Activated gamma-delta T cell treated with Interleukin-2 at 50 U/mL for 16 hours (primary cell): ENCODE results near the gene UBN1.
"Not testable (repeated sequence)": the region's sequence is repeated elsewhere in the genome, so short reads cannot be mapped to it uniquely, and the experiment has no call there.

Source experiments
- DNase-seq: peaks from one replicate; pipeline ENCODE4 v3.0.0-alpha.2; 2020

UBN1 gene

DNA sequence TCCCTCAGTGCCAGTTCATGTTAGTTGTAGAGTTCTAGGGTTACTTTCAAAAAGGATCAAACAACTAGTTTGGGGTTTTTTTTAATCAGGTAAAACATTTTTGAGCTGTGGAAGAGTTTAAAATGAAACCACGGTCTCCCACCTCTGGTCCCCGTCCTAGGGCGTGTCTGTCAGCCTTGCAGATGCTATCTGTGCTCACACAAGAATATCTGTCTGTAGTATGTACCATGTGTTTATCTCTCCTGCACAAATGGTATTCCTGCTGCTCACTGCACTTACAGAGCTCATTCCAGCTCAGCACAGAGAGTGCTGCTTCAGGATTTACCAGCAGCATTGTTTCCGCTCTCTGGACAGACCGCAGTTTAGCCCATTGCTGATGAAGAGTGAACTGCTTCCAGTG, 38.9 kb downstream of the UBN1 start:
- DNase-seq, result no peak

DNA sequence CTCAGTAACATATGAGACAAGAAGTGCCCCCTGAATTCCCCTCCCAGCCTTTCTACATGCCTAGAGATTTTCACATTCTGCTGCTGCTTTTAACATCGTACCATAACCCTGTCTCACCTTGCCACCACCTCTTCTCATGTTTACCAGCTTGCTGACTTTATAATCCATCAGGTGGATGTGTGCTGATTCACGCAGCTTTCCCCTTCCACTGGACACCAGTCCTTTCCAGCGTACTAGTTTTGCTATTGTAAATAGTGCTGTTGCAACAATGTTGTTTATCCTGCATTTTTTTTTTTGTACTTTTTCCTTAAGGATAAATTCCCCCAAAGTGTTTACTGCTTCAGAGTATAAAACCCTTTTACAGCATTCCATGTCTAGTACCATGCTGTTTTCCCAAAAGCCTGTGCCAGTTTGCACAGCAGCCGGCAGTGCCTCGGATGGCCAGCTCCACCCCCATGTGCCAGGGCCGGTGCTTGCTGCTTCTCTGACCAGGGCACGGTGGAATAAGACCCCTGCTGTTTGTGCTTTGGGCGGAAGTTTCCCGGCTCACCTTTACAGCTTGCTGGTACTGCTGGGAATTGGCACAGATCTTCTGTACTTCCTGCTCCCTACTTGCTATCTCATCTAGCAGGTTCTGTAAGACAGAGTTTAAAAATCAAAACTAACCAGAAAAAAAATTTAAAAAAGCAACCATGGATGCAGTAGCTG, 41.3 kb downstream of the UBN1 start:
- DNase-seq, result no peak

DNA sequence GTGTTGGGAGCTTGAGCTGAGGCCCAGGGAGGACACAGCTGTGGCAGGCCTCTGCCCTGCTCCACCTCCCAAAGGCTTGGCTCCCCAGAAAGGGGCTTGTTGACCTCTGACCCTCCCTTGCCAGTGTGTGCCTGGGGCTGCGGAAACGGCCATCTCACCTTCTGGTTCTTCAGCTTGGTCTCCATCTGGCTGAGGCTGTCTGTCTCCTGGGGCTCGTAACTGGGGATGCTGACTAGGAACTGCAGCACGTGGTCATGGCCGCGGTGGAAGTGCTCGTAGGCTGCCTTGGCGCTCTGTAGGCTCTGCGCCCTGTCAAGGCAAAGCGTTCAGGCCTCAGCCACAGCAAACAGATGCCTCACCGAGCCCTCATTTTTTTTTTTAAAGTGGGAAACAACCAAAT, 42.7 kb downstream of the UBN1 start:
- no peak for DNase-seq

DNA sequence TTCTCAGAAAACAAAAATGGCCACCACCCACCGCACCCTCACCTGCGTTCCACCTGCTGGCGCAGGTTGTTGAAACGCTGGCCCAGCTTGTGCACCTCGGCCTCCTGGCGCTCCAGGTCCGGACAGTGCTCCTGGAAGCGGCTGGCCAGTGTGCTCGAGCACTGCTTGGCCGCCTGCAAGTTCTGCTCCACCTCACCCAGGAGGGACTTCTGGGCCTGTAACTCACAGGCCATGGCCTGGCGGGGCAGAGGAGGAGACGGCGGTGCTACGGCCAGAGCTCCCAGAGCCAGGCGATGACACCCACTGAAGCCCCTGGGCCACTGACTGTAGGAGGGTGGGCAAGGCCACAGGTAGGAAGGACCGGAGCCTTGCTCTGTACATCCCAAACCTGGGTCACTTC, 43.4 kb downstream of the UBN1 start:
- no peak for DNase-seq

DNA sequence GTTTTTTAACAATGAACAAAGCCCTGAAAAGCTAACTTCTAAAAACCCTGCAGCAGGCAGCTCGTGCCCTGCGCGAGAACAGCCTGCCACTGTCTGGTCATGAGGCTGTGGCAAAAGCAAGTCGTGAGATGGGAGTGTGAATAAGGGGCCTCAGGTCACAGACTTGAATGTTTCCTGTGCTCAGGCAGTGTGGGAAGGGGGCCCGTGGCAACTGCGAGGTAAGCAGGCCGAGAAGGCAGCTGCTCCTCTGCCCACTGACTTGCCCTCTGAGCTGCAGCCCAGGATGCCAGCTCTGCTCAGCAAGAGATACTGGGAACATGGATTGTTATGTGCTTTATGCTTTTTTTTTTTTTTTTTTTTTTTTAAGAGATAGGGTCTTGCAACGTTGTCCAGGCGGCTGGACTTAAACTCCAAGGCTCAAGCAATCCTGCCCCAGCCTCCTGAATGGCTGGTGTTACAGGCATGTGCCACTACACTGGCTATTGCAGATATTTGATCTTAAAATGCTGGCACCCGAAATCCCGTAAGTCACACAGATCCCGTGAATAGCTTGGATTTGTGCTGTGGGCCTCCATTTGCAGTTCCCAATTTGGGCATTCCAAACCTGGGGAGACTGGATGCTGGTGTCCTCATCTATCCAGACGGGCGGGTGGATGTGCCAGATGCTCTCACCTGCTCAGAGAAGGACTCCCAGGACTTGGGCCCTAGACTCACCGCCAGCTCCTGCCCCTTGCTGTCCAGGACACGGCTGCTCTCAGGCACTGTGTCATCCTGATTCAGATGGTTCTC, 44.0 kb downstream of the UBN1 start:
- no peak for DNase-seq

DNA sequence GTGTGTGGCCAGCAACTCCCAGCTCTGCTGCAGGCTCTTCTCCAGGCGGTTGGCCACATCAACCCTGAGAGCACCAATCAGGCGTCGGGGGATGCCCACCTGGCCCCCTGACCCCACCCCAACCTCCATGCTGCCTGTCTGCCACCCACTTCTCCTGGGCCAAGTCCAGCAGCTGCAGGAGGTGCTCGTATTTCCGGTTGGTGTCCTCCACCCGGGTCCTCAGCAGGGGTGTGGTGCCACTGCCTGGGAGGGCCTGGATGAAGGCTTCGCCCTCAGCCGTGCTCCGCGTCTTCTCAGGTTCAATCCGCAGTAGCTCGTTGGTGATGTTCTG, 44.6 kb downstream of the UBN1 start:
- DNase-seq, result no peak

DNA sequence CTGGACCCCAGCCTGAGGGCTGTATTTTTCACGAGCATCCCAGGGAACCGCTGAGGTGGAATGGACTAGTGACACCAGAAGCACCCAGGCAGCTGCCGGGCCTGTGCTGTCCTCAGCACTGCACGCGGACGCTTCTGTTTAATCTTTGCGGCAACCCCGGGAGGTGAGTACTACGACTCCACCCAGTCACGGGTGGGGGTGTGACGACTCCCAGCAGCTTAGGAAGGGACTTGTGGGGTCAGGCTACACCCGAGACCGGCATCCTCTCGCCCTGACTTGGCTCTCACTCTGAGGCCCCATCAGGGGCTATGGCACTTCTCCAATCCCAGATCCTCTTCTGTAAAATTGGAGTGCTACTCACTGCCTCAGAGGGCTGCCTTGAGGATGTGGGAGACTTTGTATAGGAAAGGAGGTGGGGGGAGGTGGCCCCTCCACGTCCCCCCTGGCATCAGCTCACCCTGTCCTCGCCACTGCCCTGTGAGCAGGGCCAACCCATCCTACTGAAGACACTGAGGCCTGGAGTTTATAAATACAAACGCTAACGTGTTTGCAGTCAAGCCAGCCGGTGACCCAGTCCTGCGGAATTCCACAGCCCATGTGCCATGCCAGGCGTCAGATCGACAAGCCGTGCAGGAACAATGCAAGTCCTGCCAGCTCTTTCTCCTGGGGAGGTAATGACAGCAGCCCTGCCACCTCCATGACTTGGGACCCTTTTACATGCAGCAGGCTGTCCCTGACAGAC, 45.3 kb downstream of the UBN1 start:
- no peak for DNase-seq

DNA sequence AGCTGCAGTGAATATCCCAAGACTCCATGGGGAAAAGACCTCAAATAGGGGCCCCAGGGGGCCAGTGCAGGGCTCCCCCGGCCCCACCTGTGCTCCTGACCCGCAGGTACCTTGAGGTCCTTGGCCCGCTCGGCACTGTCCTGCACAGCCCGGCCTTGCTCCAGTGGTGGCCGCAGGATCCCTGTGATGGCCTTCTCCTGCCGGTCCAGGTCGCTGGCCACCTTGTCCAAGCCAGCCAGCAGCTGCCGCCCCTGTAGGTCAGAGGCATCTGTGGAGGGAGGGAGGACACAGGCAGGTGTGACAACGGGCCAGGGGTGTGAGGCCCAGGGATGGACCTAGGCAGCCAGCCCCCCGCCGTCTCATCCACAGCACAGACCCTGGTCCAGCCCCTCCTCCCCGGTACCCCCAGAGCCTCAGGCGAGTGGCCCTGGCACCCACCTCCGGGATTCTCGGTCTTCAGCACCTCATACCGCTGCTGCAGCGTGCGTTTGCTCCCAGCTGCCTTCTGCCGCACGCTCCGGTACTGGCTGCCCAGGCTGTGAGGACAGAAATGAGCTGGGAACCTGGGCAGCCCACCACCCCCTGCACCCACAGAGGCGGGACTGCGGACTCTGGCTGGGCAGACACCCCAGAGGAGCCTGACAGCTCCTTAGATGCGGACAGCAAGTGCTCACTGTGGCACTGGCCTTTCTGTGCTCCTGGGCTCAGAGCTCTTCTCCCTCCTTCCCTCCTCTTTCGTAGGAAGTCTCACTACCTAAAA, 46.0 kb downstream of the UBN1 start:
- no peak for DNase-seq

DNA sequence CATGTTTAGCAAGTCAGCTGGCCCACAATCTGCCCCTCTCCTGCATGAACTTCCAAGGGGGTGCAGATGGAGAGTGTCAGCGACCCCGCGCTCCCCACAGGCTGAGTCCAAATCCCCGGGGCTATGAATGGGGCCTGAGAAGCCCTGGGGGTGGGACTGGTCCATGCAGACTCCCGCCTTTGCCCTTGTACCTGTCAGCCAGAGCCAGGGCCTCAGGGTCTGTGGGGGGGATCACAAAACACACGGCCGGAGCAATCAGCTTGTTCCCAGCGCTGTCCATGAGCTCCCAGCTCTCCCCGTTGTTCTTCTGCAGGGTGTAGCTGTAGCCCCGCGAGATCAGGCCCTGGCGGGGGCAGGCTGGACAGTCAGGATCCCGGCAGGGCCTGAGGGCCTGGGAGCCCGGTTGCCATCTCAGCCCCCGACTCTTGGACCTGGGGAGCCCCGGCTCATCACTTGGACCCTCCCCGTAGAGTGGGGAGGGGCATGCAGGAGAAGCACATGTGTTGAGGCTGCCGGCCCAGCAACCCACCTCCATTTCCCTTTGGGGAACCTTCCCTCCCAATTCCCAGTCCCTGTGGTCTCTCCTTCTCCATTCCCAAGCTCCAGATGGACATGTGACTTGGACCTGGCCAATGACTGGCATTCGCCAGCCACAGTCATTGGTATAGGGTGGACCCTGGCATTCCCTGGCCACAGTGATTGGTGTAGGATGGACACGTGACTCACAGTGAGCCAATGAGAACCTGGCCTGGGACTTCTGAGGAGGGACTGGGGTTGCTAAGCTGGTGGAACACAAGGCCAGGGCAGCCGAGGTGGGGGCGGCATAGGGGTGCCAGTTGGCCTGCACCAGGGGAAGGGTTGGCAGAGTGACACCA, 47.2 kb downstream of the UBN1 start:
- no peak for DNase-seq

DNA sequence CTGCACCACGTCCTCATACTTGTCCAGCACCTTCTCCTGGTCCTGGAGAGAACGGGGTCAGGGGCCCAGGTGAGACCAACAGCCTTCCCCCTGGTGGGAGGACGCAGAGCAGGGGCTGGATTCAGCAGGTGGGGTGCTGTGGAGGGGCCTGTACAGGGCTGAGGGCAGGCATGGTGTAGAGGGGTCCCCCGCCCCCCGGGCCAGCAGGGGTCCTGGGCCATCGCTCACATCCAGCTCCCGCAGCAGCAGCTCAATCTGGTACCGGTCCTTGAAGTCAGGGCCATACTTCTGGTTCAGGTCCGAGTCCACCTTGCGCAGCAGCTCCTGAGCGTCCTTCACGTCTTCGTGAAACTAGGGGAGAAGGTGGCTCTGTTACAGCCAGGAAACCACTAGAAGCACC, 48.1 kb downstream of the UBN1 start:
- DNase-seq, result no peak

DNA sequence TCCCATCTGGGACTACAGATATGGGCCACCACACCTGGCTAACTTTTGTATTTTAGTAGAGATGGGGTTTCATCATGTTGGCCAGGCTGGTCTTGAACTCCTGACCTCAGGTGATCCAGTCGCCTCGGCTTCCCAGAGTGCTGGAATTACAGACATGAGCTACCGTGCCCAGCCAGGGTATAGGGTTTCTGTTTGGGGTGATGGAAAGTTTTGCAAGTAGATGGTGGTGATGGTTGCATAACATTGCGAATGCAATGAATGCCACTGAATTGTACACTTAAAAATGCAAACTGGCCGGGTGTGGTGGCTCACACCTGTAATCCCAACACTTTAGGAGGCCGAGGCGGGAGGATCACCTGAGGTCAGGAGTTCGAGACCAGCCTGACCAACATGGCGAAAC, 49.5 kb downstream of the UBN1 start:
- DNase-seq, result not testable (repeated sequence)

DNA sequence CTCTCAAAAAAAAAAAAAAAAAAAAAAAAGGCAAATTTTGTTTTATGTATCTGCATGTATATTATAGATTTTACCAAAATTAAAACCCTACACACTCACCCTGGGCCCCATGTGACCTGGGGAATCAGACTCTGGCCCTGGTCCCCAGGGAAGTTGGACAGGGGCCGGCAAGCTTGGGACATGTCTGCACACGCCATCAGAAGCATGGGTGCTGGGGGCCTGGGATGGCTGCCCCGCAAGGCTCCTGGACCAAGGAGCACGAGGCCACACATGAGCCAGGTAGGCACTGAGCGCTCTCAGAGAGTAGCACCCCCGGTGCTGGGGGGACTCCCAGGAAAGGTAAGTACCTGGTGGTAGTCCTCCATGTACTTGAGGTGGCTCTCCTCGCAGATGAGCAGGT, 50.0 kb downstream of the UBN1 start:
- no peak for DNase-seq

DNA sequence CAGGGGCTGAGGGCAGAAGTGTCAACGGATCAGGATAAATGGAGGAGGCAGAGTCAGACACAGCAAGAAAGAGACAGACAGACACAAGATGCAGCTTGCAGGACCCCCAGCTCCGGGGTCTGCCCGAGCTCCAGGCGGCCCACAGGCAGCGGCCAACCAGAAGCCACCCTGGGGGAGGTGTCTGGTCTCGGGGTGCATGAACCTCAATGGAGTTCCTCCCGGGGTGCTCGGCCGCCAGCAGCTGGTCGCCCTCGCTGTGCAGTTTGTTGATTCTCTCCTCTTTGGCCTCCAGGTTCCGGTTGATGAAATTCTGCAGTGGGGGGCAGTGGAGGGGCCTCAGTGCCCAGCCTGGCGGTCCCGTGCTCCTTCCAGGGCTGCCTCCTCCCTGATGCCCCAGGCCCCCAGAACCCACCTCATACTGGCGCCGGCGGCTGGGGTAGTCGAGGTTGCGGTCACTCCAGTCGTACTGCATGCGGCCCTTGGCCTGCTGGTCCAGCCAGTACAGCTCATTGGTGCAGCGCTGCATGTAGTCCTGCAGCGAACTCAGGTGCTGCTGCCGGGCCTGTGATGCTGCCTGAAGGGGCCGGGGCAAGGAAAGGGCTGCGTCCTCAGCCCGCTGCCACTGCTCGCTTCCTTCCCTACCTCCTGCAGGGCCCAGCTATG, 51.7 kb downstream of the UBN1 start:
- DNase-seq, result no peak

DNA sequence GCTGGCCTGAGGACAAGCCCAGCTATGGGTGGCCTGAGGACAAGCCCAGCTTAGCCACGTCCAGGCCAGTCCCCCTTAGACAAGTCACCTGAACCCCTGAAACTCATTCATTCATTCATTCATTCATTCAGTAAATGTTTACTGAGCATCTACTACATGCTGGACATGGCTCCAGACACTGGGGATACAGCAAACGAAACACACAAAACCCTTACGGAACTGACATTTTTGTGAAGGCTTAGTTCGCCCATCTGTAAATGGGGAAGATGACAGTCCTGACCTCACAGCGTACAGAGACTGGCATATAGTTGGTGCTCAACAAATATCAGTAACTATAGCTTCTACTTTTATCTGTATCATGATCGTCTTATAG, 52.2 kb downstream of the UBN1 start:
- DNase-seq, result no peak

DNA sequence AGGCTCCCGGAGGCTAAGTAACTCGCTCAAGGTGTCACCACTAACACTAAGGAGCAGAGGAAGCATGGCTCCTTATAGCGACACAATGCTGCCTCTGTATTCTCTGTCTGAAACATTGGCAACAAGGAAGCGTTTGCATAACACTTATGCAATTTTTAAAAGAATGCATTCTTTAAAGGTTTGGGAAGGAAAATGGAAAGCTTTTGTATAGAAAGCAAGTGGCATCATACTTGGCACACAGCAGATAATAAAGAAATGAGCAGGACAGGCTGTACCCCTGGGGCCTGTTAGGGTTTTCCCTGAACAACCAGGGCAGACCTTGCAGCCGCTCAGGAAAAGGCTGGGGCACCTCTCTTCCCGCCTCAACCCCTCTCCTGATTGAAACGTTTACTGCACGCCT, 52.8 kb downstream of the UBN1 start:
- DNase-seq, result no peak

DNA sequence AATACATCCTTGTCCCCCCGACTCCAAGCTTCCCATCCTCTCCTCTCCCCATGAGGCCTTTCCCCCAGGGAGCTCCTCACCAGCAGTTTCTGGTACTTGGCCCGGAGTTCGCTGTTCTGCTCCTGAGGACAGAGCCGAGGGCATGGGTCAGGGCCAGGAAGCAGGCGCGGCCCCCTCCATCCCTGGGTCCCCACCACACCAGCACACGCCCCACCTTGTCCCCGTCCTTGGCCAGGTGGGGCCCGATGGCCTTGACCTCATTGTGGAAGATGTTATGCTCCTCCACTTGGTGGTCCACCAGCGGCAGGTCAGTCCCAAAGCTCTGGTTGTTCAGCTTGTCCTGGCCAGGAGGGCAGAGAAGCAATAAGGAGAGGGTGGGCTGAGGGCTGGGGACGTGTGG, 53.5 kb downstream of the UBN1 start:
- DNase-seq, result no peak

DNA sequence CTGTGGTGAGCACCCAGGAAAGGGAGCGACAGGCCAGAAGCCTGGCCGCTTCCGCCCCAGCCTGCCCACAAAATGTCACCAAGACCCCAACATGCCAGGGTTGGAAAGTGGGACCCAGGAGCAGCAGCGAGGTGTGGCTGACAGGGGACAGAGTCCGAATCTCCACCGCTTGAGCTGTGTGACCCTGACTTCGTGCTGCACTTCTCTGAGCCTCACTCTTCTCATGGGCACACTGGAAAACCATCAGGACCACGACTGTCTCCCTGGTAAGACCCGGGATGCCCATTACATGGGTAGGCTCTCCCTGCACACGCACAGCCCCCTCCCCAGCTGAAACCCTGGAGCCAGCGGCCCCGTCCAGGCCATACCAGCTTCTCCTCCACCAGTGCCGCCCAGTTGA, 54.8 kb downstream of the UBN1 start:
- no peak for DNase-seq

DNA sequence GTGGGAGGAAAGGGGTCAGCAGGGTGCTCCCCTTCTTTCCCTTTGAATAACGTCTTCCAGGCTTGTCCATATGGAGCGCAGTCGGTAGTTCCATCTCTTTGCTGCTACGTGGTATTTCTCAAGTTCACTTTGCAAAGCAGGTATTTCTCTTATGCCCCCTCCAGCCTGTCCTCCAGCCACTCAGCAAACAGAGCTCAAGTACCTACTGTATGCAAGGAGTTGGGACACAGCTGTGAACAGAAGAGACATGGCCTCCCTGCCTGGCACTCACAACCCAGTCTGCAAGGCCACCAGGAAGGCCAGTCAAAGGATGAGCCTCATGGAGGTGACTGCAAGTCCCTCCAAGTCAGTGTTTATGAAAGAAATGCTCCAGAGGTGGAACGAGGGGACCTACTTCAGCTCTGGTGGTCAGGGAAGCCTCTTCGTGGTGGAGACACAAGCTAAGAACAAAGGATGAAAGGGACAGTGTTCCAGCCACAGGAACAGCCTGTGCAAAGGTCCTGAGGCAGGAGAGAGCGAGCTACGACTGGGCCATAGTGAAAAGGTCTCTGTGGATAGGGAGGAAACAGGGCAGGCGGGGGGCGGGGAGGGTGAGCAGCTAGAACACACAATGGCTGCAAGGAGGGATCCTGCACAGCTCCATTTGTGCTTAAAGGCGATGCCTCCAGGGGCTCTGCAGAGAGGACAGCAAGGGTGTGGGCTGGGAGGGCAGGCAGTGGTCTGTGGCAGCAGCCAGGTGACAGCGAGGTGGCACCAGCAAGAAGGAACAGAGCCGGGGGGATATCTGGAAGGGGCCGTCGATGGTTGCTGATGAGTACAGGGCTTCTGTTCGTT, 57.0 kb downstream of the UBN1 start:
- DNase-seq, result no peak

DNA sequence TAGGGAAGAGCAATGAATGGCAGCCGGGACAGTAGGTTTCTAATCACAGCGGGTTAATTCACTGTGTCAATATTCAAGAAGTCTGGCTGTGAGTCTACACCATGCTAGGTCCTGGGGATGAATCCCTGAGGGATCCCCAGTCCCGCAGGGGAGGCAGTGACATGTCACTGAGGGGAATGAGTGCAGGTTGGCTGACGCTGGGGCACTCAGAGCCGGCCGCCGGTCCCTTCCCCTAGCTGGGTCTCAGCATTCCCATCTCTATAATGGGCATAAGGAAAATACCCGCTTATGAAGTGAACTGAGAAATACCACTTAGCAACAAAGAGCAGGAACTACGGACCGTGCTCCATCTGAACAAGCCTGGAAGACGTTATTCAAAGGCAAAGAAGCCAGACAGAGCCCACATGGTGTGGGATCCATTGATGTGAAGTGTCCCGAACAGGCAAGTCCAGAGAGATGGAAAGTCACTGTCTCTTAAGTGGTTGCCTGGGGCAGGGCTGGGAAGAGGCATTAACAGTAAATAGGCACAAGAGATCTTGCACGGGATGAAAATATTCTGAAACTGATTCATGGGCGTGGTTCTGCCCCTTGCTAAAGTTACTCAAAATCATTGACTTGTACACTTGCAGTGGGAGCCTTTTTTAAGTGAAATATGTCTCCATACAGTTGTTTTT, 57.8 kb downstream of the UBN1 start:
- DNase-seq, result no peak

DNA sequence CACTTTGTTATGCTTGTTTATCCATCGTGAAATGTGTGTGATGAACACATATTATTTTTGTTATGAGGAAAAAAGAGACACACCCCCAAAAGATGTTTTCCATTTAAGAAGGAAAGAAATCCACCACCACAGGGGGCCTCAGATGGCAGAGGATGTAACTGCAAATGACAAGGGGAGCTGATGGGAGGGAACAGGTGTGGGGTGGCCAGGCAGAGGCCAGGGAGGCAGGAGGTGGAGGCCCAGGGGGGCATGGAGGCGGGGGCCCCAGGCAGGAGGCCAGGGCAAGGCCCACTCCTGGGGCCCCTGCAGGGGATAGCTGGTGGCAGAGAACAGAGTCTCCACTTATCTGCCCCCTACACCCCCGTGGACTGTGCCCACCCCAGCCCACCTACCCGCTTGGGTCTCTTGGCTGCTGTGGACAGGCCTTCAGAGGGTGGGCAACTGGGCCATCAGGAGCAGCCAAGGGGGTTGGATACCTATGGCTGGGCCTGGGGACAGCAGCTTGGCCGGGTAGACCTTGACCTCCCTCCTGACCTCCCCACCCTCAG, 61.6 kb downstream of the UBN1 start:
- DNase-seq, result no peak
